ENCODE measurements around the gene BATF3.

The BATF3 gene

GRCh38 chr1:212651521-212651920, 48.1 kb downstream of the BATF3 start:
- Histone ChIP-seq H3K27me3 (ENCODE audit: insufficient read depth, low read length) (no peaks in the 10 kb centered on the region; the same call in 1 of the 2 replicates), H3K9ac (ENCODE audit: low read length) (no peak overlapping the region), H3F3A (ENCODE audit: insufficient read depth, low read length) (no peaks in the 10 kb centered on the region), H3K9me2 (ENCODE audit: low read depth, low read length) (no peaks in the 10 kb centered on the region), H3K4me3 (ENCODE audit: low read depth, low read length, poor library complexity, severe bottlenecking) (no peak overlapping the region), H3K9me3 (ENCODE audit: low read length) (no peaks in the 10 kb centered on the region), H3K4me1 (ENCODE audit: insufficient read depth, low read length, severe bottlenecking) (no peaks in the 10 kb centered on the region), H3K36me3 (ENCODE audit: insufficient read depth, low read length) (no peaks in the 10 kb centered on the region), H3K4me2 (ENCODE audit: low read length) (no peak overlapping the region), H3K27ac (ENCODE audit: low read depth, low read length, poor library complexity, severe bottlenecking) (no peak overlapping the region), H4K20me1 (ENCODE audit: insufficient read depth, low read length) (no peaks in the 10 kb centered on the region), H3K79me2 (ENCODE audit: insufficient read depth, low read length) (no peaks in the 10 kb centered on the region), H2AFZ (ENCODE audit: low read length) (no peak overlapping the region)
- no peak for TF ChIP-seq EZH2 (IDR thresholded peaks at IDR 0.05; ENCODE audit: borderline replicate concordance, low read length)
- no peak for TF ChIP-seq CTCF (IDR thresholded peaks at IDR 0.05; ENCODE audit: low read length)

GRCh38 chr1:212650228-212650627, 49.4 kb downstream of the BATF3 start:
- H3K9ac ChIP-seq (ENCODE audit: low read length), result no peak overlapping the region
- TF ChIP-seq EZH2 (IDR thresholded peaks at IDR 0.05; ENCODE audit: borderline replicate concordance, low read length) (no peak), CTCF (IDR thresholded peaks at IDR 0.05; ENCODE audit: low read length) (no peak)

GRCh38 chr1:212649020-212649419, 50.6 kb downstream of the BATF3 start:
- H3K4me3 ChIP-seq (ENCODE audit: low read depth, low read length, poor library complexity, severe bottlenecking), result no peak overlapping the region
- no peak overlapping the region for H3K27ac ChIP-seq (ENCODE audit: low read depth, low read length, poor library complexity, severe bottlenecking)
- no peak overlapping the region for H3K4me2 ChIP-seq (ENCODE audit: low read length)
- no peak overlapping the region for H2AFZ ChIP-seq (ENCODE audit: low read length)
- no peaks in the 10 kb centered on the region for H3K79me2 ChIP-seq (ENCODE audit: insufficient read depth, low read length)
- H3K9me3 ChIP-seq (ENCODE audit: low read length), result no peaks in the 10 kb centered on the region
- H3K9me2 ChIP-seq (ENCODE audit: low read depth, low read length), result no peaks in the 10 kb centered on the region
- H3F3A ChIP-seq (ENCODE audit: insufficient read depth, low read length), result no peaks in the 10 kb centered on the region
- no peak overlapping the region for H3K9ac ChIP-seq (ENCODE audit: low read length)
- H3K27me3 ChIP-seq (ENCODE audit: insufficient read depth, low read length), result peaks cover 6% of the 10 kb centered on the region; the same call in 1 of the 2 replicates
- TF ChIP-seq CTCF (IDR thresholded peaks at IDR 0.05; ENCODE audit: low read length), result no peak
- TF ChIP-seq EZH2 (IDR thresholded peaks at IDR 0.05; ENCODE audit: borderline replicate concordance, low read length), result no peak
- H3K36me3 ChIP-seq (ENCODE audit: insufficient read depth, low read length), result no peaks in the 10 kb centered on the region
- H4K20me1 ChIP-seq (ENCODE audit: insufficient read depth, low read length), result no peaks in the 10 kb centered on the region
- H3K4me1 ChIP-seq (ENCODE audit: insufficient read depth, low read length, severe bottlenecking), result no peaks in the 10 kb centered on the region

More at GRCh38 chr1:212650228-212650627, 49.4 kb downstream of the BATF3 start:
- Histone ChIP-seq H3K4me2 (ENCODE audit: low read length) (no peak overlapping the region), H3F3A (ENCODE audit: insufficient read depth, low read length) (no peaks in the 10 kb centered on the region), H4K20me1 (ENCODE audit: insufficient read depth, low read length) (no peaks in the 10 kb centered on the region), H3K9me3 (ENCODE audit: low read length) (no peaks in the 10 kb centered on the region), H3K4me1 (ENCODE audit: insufficient read depth, low read length, severe bottlenecking) (no peaks in the 10 kb centered on the region), H3K9me2 (ENCODE audit: low read depth, low read length) (no peaks in the 10 kb centered on the region), H3K79me2 (ENCODE audit: insufficient read depth, low read length) (no peaks in the 10 kb centered on the region), H3K4me3 (ENCODE audit: low read depth, low read length, poor library complexity, severe bottlenecking) (no peak overlapping the region), H2AFZ (ENCODE audit: low read length) (no peak overlapping the region), H3K36me3 (ENCODE audit: insufficient read depth, low read length) (no peaks in the 10 kb centered on the region), H3K27me3 (ENCODE audit: insufficient read depth, low read length) (peaks cover 6% of the 10 kb centered on the region; the same call in 1 of the 2 replicates), H3K27ac (ENCODE audit: low read depth, low read length, poor library complexity, severe bottlenecking) (no peak overlapping the region)
